Mesothelial cell of epicardium (in vitro differentiated cells): ENCODE measurements around the gene JUNB. TPM values are rescaled to one million over a fixed set of nuclear protein-coding genes. Genes with fewer than 3 reads are reported as not detected.

ENCODE experiments used
- DNase-seq, 2 experiments: peaks; one replicate each; pipeline ENCODE4 v3.0.0; 2021; ENCODE audit warnings: low spot score in 2 of 2; ENCODE audit not compliant: unreplicated experiment in 2 of 2
- H3K27ac Mint-ChIP-seq: 2 replicates; pipeline ENCODE4 v1.8.0; 2021; ENCODE audit warnings: mixed read lengths
- H3K27me3 Mint-ChIP-seq: 2 replicates; pipeline ENCODE4 v1.8.0; 2021; ENCODE audit warnings: low read depth, mixed read lengths
- H3K36me3 Mint-ChIP-seq: 2 replicates; pipeline ENCODE4 v1.8.0; 2021; ENCODE audit warnings: mixed read lengths
- H3K4me1 Mint-ChIP-seq: 2 replicates; pipeline ENCODE4 v1.8.0; 2021; ENCODE audit warnings: mixed read lengths
- H3K4me3 Mint-ChIP-seq: 2 replicates; pipeline ENCODE4 v1.8.0; 2021; ENCODE audit warnings: mild to moderate bottlenecking, moderate library complexity, mixed read lengths
- H3K9me3 Mint-ChIP-seq: 2 replicates; pipeline ENCODE4 v1.8.0; 2021; ENCODE audit warnings: mixed read lengths
- CTCF ChIP-seq: fragments of 200-600 bp; sonication (generic); IDR thresholded peaks from one replicate; pipeline ENCODE4 v1.5.0; 2021; ENCODE audit warnings: antibody characterized with exemption; ENCODE audit not compliant: unreplicated experiment
- total RNA-seq: library from RNA; stranded (reverse); gene quantifications from 3 replicates; pipeline ENCODE4 v1.2.1, GENCODE V29; 2021

JUNB gene
- total RNA-seq, 1 donor from 2014 or later, result 160 TPM

DNA sequence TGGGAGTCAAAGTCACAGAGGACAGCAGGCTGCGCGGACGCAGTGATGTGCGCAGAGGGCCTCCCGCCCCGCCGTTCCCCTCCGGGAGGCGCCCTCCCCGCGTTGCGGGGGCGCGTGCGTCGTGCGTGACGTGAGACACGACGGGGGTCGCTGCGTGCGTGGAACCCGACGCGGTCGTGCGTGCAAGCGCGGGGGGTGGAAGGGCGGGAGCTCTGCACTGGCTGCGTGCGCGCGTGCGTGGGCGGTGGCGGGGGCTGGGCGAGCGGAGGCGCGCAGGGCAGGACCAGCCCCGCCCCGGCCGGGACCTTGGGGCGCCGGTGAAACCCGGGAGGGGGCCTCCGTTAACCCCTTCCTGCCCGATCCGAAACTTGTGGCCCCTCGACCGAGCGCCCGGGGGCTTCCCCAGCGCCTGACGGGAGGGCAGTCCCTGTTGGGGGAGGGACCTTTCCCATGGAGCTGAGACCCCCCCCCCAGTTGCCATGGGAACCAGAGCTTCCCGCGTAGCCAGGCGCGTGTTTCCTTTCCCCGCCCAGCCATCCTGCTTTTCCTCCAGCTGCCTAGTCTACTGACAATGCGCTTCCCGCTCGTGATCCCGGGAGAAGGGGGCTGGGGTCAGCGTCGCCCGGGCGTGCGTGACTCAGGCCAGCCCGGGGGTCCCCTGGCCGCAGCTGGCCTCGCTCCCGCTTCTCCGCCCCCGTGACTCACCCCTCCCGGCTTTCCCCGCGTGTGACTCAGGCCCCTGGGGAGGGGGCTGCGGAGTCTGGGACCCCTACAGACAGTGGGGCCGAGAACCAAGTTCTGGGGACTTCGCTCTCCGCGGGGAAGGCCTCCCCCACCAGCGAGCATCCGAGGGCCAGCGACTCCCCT, 8.6 kb upstream of the JUNB start:
- no peak for TF ChIP-seq CTCF
- no peaks in the 10 kb centered on the region for H3K27me3 Mint-ChIP-seq
- peaks cover 24% of the 10 kb centered on the region for H3K4me1 Mint-ChIP-seq
- H3K27ac Mint-ChIP-seq, result peak overlapping the region; percentile 97
- no peaks in the 10 kb centered on the region for H3K36me3 Mint-ChIP-seq
- peak; percentile 65 to 76 for DNase-seq
- H3K4me3 Mint-ChIP-seq, result peak overlapping the region; percentile 78
- H3K9me3 Mint-ChIP-seq, result no peaks in the 10 kb centered on the region

- Mint-ChIP-seq H3K4me3 (peak overlapping the region; percentile 63), H3K27ac (peak overlapping the region; percentile 85), H3K36me3 (no peaks in the 10 kb centered on the region), H3K4me1 (peaks cover 27% of the 10 kb centered on the region), H3K9me3 (no peaks in the 10 kb centered on the region), H3K27me3 (no peaks in the 10 kb centered on the region)
- no peak for DNase-seq
- no peak for TF ChIP-seq CTCF
Measured at GRCh38 chr19:12783291-12783848, 7.9 kb upstream of the JUNB start.

DNA sequence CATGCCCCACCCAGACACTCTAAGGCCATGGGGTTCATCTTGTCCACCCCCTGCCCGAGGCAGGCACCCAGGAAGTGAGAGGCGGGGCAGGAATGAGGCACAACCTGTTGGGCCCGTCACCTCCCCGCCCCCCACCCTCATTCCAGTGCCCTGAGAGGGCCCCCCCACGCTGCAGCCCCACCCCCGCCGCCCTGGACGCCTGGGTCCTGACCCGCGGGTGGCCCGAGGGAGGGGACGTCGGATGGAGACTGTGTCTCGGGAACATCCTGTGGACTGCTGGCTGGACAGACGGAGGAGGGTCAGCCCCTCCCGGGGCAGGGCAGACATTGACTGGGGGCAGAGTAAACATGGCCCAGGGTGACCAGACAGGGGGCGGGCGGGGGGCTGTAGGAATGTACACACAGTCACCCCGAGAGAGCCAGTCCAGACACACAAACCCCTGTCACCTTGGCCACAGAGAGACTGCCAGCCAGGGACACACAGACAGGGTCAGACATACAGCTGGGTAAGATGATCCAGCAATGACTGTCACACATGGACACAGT, 7.4 kb upstream of the JUNB start:
- TF ChIP-seq CTCF, result no peak
- no peaks in the 10 kb centered on the region for H3K27me3 Mint-ChIP-seq
- peak overlapping the region; percentile 85 for H3K27ac Mint-ChIP-seq
- H3K9me3 Mint-ChIP-seq, result no peaks in the 10 kb centered on the region
- no peaks in the 10 kb centered on the region for H3K36me3 Mint-ChIP-seq
- peaks cover 27% of the 10 kb centered on the region for H3K4me1 Mint-ChIP-seq
- peak overlapping the region; percentile 63 for H3K4me3 Mint-ChIP-seq
- DNase-seq, result no peak

- no peak for DNase-seq
- H3K27ac Mint-ChIP-seq, result no peak overlapping the region
Measured at GRCh38 chr19:12784394-12784870, 6.9 kb upstream of the JUNB start.

DNA sequence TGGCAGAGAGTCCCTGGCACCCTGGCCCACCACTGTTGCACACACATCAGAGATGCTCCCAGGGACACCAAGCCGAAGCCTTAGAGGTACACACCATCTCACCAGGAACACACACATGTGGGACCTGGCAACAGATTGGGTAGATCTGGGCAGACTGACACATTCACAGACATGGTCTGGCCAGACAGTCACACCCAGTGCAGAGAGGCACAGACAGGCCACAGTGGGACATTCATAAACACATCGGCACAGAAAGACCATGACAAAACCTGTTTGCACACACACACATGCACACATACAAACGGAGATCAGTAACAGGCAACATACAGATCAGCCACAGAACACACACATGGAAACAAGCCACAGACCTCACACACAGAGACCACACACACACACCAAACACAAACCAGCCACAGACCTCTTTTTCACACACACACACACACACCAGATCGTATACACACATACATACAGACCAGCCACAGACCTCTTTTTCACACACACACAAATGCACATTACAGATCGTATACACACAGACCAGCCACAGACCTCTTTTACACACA, 6.3 kb upstream of the JUNB start:
- H3K4me3 Mint-ChIP-seq, result no peak overlapping the region
- no peaks in the 10 kb centered on the region for H3K9me3 Mint-ChIP-seq
- peaks cover 23% of the 10 kb centered on the region for H3K4me1 Mint-ChIP-seq
- no peak for DNase-seq
- H3K27me3 Mint-ChIP-seq, result no peaks in the 10 kb centered on the region
- no peaks in the 10 kb centered on the region for H3K36me3 Mint-ChIP-seq
- no peak overlapping the region for H3K27ac Mint-ChIP-seq
- no peak for TF ChIP-seq CTCF

More at GRCh38 chr19:12784394-12784870, 6.9 kb upstream of the JUNB start:
- Mint-ChIP-seq H3K4me3 (no peak overlapping the region), H3K36me3 (no peaks in the 10 kb centered on the region), H3K4me1 (peaks cover 26% of the 10 kb centered on the region), H3K27me3 (no peaks in the 10 kb centered on the region), H3K9me3 (no peaks in the 10 kb centered on the region)
- no peak for TF ChIP-seq CTCF
